Brain microvascular endothelial cell (primary cell): ENCODE results near the gene SENP1.

Source experiments
- DNase-seq: peaks from one replicate; pipeline ENCODE4 v3.0.0-alpha.2; 2020
- H3K27ac ChIP-seq: fragments of 250-450 bp; sonication (Bioruptor Pico); 2 replicates; pipeline ENCODE4 v1.5.1; 2020; ENCODE audit warnings: mild to moderate bottlenecking, moderate library complexity
- H3K27me3 ChIP-seq: fragments of 250-450 bp; sonication (Bioruptor Pico); replicated peaks from 2 replicates; pipeline ENCODE4 v1.5.1; 2020; ENCODE audit warnings: mild to moderate bottlenecking
- H3K36me3 ChIP-seq: fragments of 250-450 bp; sonication (Bioruptor Pico); replicated peaks from 2 replicates; pipeline ENCODE4 v1.5.1; 2020; ENCODE audit warnings: mild to moderate bottlenecking
- H3K4me3 ChIP-seq: 2 replicates; pipeline ENCODE4 v1.5.1; 2011; ENCODE audit warnings: low read depth, mild to moderate bottlenecking, control low read depth, low read length, moderate library complexity
- in situ Hi-C: cut with HindIII; loops from 2 replicates; pipeline ENCODE4 v1.10.0; 2017; ENCODE audit warnings: low sequenced_read_pairs, low pct_ligation_motif_present
- TF ChIP-seq, protein P1 (sequence below): IDR thresholded peaks from 2 replicates; pipeline ENCODE4 v1.5.1; 2011; ENCODE audit warnings: low read depth, mild to moderate bottlenecking, moderate library complexity, low read length, control low read depth, inconsistent platforms; ENCODE audit errors: missing control alignments

SENP1 gene

DNA sequence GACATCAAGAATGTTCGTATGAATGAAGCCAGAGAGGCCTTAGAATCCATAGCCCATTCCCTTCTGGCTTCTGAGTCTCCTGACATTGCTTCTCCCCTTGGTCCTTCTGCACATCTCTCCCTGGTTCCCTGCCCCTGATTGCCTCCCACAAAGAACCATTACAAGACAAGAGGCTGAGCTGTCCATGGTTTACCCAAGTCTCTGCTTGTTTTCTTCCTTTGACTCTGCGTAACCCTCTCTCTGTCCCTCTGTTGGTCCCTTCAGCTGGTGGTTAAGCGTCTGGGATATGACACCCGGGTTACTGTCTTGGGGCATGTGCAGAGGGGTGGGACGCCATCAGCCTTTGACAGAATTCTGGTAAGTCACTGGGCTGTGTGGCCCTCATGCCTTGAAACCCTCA is 29.1 kb upstream of the SENP1 start:
- no peaks in the 10 kb centered on the region for H3K27me3 ChIP-seq
- in situ Hi-C loops, result no loop called here
- H3K4me3 ChIP-seq, result no peak overlapping the region
- H3K27ac ChIP-seq, result no peak overlapping the region
- TF ChIP-seq, protein P1, sequence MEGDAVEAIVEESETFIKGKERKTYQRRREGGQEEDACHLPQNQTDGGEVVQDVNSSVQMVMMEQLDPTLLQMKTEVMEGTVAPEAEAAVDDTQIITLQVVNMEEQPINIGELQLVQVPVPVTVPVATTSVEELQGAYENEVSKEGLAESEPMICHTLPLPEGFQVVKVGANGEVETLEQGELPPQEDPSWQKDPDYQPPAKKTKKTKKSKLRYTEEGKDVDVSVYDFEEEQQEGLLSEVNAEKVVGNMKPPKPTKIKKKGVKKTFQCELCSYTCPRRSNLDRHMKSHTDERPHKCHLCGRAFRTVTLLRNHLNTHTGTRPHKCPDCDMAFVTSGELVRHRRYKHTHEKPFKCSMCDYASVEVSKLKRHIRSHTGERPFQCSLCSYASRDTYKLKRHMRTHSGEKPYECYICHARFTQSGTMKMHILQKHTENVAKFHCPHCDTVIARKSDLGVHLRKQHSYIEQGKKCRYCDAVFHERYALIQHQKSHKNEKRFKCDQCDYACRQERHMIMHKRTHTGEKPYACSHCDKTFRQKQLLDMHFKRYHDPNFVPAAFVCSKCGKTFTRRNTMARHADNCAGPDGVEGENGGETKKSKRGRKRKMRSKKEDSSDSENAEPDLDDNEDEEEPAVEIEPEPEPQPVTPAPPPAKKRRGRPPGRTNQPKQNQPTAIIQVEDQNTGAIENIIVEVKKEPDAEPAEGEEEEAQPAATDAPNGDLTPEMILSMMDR, result no peak
- DNase-seq, result no peak
- H3K36me3 ChIP-seq, result peaks cover 55% of the 10 kb centered on the region

DNA sequence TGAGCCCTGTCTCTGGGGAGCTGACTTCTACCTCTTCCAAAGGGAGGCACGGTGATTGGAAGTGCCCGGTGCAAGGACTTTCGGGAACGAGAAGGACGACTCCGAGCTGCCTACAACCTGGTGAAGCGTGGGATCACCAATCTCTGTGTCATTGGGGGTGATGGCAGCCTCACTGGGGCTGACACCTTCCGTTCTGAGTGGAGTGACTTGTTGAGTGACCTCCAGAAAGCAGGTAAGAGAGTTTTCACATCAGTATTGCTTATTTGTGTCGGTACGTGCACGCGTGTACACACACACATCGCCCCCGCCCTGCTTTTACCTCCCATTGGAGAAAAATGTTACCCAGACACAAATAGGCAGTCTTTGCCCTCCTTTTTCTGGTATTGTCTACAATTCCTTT is 26.9 kb upstream of the SENP1 start:
- H3K36me3 ChIP-seq, result peaks cover 52% of the 10 kb centered on the region
- in situ Hi-C loops, result no loop called here

GRCh38 chr12:48131517-48131916 is 25.6 kb upstream of the SENP1 start:
- Histone ChIP-seq H3K36me3 (peaks cover 48% of the 10 kb centered on the region), H3K27me3 (no peaks in the 10 kb centered on the region), H3K4me3 (no peak overlapping the region), H3K27ac (no peak overlapping the region)
- in situ Hi-C loops, result no loop called here
- TF ChIP-seq, protein P1, result no peak
- no peak for DNase-seq

More for the DNA sequence above, 26.9 kb upstream of the SENP1 start:
- Histone ChIP-seq H3K27ac (no peak overlapping the region), H3K27me3 (no peaks in the 10 kb centered on the region), H3K4me3 (no peak overlapping the region)
- DNase-seq, result no peak
- TF ChIP-seq, protein P1, result no peak

- H3K27ac ChIP-seq, result no peak overlapping the region
- H3K4me3 ChIP-seq, result no peak overlapping the region
- TF ChIP-seq, protein P1, result no peak
- DNase-seq, result no peak
- in situ Hi-C loops, result no loop called here
- H3K27me3 ChIP-seq, result no peaks in the 10 kb centered on the region
- H3K36me3 ChIP-seq, result peaks cover 43% of the 10 kb centered on the region
Measured at GRCh38 chr12:48129376-48129775, 23.5 kb upstream of the SENP1 start.

DNA sequence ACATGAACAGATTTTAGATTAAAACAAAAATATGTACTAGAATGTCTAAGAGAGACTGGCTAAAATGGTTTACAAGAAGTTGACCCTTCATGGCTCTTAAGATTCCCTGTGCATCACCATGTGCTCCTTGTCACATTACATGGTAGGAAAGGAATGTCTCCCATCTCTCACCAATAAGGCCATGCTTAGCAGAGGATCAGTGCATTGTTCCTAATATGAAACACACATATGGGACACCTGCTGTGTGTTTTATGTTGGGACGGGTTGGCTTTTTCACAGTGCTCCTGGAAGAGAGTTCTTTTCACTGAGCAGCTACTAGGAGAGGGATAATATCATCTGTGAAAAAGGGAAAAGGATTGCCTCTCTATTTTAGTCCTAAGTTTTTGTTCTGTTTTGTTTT is 22.9 kb upstream of the SENP1 start:
- TF ChIP-seq, protein P1, result no peak

GRCh38 chr12:48126953-48127630 is 21.2 kb upstream of the SENP1 start:
- H3K36me3 ChIP-seq, result peaks cover 33% of the 10 kb centered on the region
- in situ Hi-C loops, result no loop called here
- no peak overlapping the region for H3K4me3 ChIP-seq
- H3K27me3 ChIP-seq, result no peaks in the 10 kb centered on the region
- no peak for DNase-seq
- TF ChIP-seq, protein P1, result no peak
- H3K27ac ChIP-seq, result no peak overlapping the region

More for the DNA sequence above, 22.9 kb upstream of the SENP1 start:
- Histone ChIP-seq H3K4me3 (no peak overlapping the region), H3K36me3 (peaks cover 41% of the 10 kb centered on the region), H3K27ac (no peak overlapping the region), H3K27me3 (no peaks in the 10 kb centered on the region)
- DNase-seq, result no peak
- in situ Hi-C loops, result no loop called here
